ENCODE results near the gene PARD6G.

PARD6G gene

DNA sequence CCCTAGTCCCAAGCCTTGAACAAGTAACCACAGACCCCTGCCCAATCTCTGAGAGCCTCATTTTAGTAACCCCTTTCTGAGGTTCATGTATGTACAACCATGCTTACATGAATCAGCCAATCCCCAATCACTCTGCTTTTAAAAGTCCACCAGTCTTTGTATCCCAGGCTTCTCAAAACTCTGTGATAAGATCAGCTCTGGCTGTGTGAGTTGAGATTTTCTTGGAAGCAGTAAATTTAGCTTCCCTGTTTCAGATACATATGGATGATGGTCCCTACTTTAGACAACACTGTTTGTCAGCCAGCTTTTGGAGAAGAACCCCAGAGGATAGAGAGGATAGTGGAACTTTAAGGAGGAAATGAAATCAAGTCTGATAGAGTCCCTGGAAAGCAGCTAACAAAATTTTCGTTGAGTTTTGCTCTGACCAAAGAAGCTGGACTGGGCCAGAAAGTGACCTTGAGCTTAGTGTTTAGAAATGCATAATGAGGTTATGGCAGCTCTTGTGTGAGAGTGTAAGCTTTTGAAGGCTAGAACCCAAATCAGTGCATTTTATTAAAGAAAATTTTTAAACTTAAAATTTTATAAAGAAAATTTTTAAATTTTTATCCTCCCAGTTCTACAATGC lies 134.6 kb downstream of the PARD6G start:
- peaks cover 39% of the 10 kb centered on the region for H3K36me3 Mint-ChIP-seq
- peaks cover 41% of the 10 kb centered on the region for H3K4me1 Mint-ChIP-seq
- no peaks in the 10 kb centered on the region for H3K9me3 Mint-ChIP-seq
- H3K4me3 Mint-ChIP-seq: no peak overlapping the region
- DNase-seq (ENCODE audit: low spot score in 2 of 2) (no peak), ATAC-seq (no peak)
- no peak overlapping the region for H3K27ac Mint-ChIP-seq

DNA sequence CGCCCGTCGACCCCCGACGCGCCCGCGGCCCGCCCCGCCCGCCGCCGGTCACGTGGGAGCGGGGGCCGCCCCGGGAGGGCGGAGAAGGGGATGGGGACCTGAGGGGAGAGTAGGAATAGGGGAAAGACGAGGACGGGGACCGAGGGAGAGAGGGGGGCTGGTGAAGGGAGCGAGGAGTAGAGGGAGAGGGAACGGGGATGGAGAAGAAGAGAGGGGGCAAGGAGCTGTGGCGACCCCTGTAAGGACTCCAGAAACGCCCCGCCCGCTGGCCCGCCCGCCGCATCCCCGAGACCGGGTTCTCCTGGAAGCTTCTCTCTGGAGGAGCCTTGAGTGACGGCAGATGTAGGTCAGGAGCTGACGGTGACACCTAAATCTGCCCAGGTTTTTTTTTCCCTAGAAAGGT lies 137.6 kb downstream of the PARD6G start:
- Mint-ChIP-seq H3K4me3 (peak overlapping the region; percentile 74), H3K9me3 (no peaks in the 10 kb centered on the region), H3K4me1 (peaks cover 50% of the 10 kb centered on the region), H3K27ac (peak overlapping the region; percentile 89), H3K36me3 (peaks cover 26% of the 10 kb centered on the region)
- ATAC-seq (peak; percentile 47), DNase-seq (ENCODE audit: low spot score in 2 of 2) (peak in 1 of 2 donors; percentile 68)

DNA sequence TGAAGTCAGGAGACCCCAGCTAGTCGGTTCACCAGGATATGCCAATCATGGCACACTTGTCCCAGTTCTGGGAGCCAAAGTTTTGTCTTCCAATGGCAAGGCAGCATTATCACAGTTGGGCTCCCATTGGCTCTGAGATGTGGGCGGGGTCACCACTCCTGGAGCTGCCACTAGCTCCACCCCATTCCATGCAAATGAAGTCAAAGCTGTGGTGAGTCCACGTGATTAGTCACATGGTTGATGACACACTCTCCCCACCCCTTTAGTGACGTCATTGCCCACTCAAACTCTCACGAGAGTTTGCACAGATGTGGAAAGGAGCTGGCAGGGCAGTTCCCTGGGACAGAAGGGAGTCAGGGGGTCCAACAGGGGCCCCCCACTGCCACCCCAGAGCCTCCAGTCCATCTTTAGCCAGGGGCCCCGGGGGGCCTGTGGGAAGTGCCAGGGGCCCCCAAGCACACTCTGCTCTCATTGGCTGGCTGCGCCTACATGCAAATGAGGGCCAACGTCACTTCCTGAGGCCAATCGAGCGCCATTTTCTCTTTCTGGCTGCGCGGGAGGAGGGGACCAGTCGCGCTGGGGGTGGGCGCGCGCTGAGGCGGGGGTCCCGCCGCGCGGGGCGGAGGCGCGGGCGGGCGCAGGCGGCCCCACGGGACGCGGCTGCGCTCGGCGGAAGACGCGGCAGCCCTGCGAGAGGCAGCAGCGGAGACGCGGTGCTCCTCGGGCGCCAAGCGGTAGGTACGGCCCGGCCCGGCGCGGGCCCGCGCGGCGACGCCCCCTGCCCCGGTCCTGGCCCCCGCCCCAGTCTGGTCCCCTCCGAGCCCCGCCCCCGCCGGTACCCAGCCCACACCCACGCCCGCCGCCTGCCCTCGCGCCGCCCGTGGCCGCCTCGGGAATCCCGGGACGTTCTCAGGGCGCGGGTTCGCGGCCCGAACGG lies 138.3 kb downstream of the PARD6G start, which contains the start of gene ADNP2:
Gene ADNP2 (plus strand): TSS at position 524 of the 937 bp plus-strand sequence. CDS start 8,281 bp downstream, outside the sequence.
- Mint-ChIP-seq H3K27ac (peak within 1 kb of the TSS; percentile 89), H3K9me3 (no peaks in the 10 kb centered on the region), H3K4me1 (peaks cover 46% of the 10 kb centered on the region), H3K36me3 (peaks cover 26% of the 10 kb centered on the region), H3K4me3 (peak within 1 kb of the TSS; percentile 74)
- DNase-seq (ENCODE audit: low spot score in 2 of 2): peak; percentile 72 to 92
- peak; percentile 83 for ATAC-seq

DNA sequence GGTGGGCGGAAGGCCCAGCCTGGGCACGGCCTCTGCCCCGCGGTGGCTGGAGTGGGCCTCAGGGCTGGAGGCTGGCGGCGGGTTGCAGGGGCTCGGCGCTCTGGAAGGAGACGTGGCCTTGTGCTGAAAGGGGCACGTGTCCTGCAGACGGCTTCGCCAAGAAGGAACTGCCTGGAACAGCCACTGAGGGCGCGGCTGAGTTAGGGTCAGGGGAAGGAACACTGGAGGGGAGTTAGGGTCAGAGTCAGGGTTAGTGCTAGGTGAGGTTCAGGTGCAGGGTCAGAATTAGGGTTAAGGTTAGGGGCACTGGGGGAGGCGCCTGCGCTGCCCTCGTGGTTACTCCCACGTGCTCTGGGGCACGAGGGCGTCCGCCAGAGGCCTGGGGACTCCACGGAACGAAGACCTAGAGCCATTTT lies 139.2 kb downstream of the PARD6G start:
- Mint-ChIP-seq H3K27ac (no peak overlapping the region), H3K4me3 (peak overlapping the region; percentile 74), H3K4me1 (peaks cover 38% of the 10 kb centered on the region), H3K36me3 (peaks cover 26% of the 10 kb centered on the region), H3K9me3 (no peaks in the 10 kb centered on the region)
- ATAC-seq: no peak
- no peak for DNase-seq (ENCODE audit: low spot score in 2 of 2)

DNA sequence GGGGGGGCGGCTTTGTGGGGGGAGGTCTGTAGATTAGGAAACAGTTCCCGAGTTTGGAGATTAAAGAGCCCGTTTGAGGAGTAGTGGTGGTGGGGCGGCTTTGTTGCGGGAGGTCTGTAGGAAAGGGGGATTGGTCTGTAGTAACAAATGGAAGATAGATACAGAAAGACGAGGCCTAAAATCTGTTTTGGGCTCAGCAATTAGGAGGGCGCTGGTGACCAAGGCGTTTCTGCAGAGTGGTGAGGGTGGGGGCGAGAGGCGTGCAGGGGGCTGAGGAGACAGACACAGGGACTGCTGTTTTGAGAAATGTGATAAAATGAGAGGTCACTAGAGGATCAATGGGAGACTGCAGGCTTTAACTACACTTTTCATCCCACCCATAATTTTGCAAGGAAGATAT lies 139.9 kb downstream of the PARD6G start:
- Mint-ChIP-seq H3K4me3 (peak overlapping the region; percentile 74), H3K4me1 (peaks cover 37% of the 10 kb centered on the region), H3K9me3 (no peaks in the 10 kb centered on the region), H3K36me3 (peaks cover 22% of the 10 kb centered on the region), H3K27ac (no peak overlapping the region)
- DNase-seq (ENCODE audit: low spot score in 2 of 2): no peak
- no peak for ATAC-seq
